Liver (tissue), 3 donors: Measurements from ENCODE around the gene ILKAP.

ENCODE experiments used
- FOXA1 ChIP-seq: IDR thresholded peaks from 2 replicates; pipeline ENCODE4 v1.6.1; 2016; ENCODE audit warnings: antibody characterized with exemption
- HNF4A ChIP-seq, 2 donors: conservative IDR thresholded peaks; 2 replicates each; pipeline ENCODE4 v1.6.1; 2016; ENCODE audit warnings: antibody characterized with exemption in 2 of 2, mild to moderate bottlenecking in 2 of 2
- TF ChIP-seq, protein P1 (sequence below): fragments of 150-350 bp; IDR thresholded peaks from 2 replicates; pipeline ENCODE4 v1.5.1; 2017; ENCODE audit warnings: improper control_type of control experiment, low read depth, low read length; ENCODE audit not compliant: missing input control
- donor health status: healthy.
- donor health status: healthy.

DNA sequence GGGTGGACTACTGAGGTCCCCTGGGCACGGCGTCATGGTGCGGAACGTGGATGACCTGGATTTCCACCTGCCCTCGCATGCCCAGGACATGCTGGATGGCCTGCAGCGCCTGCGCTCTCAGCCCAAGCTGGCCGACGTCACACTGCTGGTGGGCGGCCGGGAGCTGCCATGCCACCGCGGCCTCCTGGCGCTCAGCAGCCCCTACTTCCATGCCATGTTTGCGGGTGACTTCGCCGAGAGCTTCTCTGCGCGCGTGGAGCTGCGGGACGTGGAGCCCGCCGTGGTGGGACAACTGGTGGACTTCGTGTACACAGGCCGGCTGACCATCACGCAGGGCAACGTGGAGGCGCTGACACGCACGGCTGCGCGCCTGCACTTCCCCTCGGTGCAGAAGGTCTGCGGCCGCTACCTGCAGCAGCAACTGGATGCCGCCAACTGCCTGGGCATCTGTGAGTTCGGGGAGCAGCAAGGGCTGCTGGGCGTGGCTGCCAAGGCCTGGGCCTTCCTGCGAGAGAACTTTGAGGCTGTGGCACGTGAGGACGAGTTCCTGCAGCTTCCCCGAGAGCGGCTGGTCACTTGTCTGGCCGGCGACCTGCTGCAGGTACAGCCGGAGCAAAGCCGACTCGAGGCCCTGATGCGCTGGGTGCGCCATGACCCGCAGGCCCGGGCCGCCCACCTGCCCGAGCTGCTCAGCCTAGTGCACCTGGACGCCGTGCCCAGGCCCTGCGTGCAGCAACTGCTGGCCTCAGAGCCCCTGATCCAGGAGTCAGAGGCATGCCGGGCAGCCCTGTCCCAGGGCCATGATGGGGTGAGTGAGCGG, 62.6 kb downstream of the ILKAP start:
- TF ChIP-seq, protein P1, sequence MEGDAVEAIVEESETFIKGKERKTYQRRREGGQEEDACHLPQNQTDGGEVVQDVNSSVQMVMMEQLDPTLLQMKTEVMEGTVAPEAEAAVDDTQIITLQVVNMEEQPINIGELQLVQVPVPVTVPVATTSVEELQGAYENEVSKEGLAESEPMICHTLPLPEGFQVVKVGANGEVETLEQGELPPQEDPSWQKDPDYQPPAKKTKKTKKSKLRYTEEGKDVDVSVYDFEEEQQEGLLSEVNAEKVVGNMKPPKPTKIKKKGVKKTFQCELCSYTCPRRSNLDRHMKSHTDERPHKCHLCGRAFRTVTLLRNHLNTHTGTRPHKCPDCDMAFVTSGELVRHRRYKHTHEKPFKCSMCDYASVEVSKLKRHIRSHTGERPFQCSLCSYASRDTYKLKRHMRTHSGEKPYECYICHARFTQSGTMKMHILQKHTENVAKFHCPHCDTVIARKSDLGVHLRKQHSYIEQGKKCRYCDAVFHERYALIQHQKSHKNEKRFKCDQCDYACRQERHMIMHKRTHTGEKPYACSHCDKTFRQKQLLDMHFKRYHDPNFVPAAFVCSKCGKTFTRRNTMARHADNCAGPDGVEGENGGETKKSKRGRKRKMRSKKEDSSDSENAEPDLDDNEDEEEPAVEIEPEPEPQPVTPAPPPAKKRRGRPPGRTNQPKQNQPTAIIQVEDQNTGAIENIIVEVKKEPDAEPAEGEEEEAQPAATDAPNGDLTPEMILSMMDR, result no peak
- no peak for TF ChIP-seq FOXA1
- TF ChIP-seq HNF4A (conservative IDR thresholded peaks at IDR 0.05), result no peak
